GM18909 (cell line): Measurements from ENCODE around the gene EP400.
A peak's percentile ranks its signal among the peaks of the same experiment; 100 is the strongest.
"Not testable (repeated sequence)": the region's sequence is repeated elsewhere in the genome, so short reads cannot be mapped to it uniquely, and the experiment has no call there.

ENCODE experiments used
- ATAC-seq: cut with Tn5 transposase; IDR thresholded peaks from one replicate; pipeline ENCODE4 v1.9.1; 2021; ENCODE audit warnings: mild to moderate bottlenecking; ENCODE audit not compliant: unreplicated experiment, poor library complexity

The EP400 gene

GRCh38 chr12:131946757-131947156 is 3.0 kb upstream of the EP400 start:
- no peak for ATAC-seq

DNA sequence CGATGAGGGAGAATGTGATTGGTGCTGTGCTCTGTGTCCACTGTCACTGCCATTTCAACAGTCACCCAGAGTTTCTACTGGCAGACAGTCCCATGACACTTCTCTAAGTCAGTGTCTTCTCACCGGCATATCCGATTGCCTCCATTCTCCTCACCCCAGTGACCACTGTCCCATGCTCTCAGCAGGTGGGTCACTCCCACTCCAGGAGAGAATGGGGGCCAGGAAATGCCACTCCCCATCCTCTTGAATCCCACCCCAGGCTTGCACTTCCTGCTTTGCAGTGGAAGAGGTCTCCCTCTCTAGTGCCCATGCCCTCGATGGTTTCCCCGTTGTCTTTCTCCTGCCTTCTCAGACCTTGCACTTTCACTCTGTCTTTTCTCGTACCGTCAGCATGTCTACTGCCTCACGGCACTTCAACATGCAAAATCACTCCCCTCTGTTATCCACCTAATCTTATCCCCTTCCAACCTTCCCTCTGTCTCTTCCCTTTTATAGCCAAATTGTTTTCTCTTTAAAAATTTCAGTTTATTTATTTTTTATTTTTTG is 2.2 kb upstream of the EP400 start:
- ATAC-seq, result no peak

DNA sequence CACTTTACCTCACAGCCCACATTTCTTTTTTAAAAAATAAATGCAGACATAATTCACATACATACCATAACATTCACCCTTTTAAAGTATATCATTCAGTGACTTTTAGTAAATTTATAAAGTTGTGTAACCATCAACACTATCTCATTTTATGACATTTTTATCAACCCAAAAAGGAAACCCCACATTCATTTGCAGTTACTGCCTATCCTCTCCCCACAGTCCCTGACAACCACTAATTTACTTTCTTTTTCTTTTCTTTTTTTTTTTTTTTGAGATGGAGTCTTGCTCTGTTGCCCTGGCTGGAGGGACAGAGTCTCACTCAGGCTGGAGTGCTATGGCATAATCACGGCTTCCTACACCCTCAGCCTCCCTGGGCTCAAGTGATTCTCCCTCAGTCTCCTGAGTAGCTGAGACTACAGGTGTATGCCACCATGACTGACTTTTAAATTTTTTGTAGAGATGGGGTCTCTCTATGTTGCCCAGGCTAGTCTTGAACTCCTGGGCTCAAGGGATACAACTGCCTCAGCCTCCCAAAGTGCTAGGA is 1.5 kb upstream of the EP400 start:
- ATAC-seq, result no peak

- not testable (repeated sequence) for ATAC-seq
These were observed 870 bp upstream of the EP400 start for GRCh38 chr12:131948713-131949430.

DNA sequence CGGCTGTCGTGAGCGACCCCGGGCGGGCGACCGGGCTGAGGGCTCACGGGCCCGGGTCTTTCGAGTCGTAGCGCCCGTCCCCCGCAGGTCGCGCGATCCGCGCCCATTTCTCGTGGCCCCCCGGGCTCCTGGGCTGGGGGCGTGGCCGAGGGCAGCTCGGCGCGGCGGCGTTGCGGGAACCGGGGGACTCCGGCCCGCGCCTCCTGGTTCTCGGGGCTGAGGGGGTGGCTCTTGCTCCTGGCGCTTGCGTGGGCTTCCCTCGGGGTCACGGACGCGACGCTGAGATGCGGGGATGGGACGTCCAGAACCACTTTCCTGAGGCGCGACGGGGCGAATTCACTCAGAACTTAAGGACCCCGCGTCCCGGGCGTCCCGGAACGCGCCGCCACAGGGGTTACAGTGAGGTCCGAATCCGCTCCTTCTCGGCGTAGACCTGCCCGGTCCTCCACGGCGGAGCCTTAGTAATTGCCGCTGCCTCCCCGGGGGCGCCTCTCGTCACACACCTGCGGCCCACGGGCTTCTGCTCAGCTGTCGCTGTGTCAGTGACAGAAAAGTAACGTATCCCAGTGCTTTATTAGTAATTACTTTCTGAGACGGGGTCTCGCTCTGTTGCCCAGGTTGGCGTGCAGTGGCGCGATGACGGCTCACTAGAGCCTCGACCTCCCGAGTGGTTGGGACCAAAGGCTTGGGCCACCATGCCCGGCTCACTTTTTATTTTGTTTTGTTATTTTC is 606 bp downstream of the EP400 start:
- peak; percentile 33 for ATAC-seq

DNA sequence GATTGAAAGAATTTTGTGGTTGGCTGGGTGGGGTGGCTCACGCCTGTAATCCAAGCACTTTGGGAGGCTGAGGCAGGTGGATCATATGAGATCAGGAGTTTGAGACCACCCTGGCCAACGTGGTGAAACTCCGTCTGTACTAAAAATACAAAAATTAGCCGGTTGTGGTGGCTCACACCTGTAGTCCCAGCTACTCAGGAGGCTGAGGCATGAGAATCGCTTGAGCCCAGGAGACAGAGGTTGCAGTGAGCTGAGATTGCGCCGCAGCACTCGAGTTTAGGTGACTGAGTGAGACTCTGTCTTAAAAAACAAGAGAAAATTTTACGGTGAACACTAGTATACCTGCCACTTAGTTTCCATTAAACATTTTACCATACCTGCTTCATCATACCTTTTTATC is 4.1 kb downstream of the EP400 start:
- ATAC-seq, result not testable (repeated sequence)

- not testable (repeated sequence) for ATAC-seq
These were observed 4.7 kb downstream of the EP400 start for GRCh38 chr12:131954460-131954859.

DNA sequence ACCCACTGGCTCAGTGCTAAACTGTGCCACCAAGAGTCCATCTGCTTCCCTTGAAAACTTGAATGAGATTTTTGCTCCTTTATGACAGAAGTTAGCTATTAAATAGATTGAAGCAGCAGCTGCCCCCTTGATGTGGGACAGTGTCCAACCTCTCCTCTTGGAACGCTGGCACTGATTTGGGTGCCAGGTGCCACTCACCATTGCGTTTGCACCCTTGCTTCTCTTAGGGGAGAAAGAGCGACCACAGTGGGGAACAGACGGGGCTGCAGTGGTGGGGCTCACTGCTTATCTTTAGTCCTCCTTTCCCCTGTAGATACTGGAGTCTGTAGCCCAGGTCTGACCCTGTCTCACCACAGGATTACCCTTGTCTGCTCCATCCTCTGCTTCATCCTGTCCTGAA is 9.4 kb downstream of the EP400 start:
- ATAC-seq, result no peak

- no peak for ATAC-seq
These were observed 10.2 kb downstream of the EP400 start for GRCh38 chr12:131959641-131960589.

DNA sequence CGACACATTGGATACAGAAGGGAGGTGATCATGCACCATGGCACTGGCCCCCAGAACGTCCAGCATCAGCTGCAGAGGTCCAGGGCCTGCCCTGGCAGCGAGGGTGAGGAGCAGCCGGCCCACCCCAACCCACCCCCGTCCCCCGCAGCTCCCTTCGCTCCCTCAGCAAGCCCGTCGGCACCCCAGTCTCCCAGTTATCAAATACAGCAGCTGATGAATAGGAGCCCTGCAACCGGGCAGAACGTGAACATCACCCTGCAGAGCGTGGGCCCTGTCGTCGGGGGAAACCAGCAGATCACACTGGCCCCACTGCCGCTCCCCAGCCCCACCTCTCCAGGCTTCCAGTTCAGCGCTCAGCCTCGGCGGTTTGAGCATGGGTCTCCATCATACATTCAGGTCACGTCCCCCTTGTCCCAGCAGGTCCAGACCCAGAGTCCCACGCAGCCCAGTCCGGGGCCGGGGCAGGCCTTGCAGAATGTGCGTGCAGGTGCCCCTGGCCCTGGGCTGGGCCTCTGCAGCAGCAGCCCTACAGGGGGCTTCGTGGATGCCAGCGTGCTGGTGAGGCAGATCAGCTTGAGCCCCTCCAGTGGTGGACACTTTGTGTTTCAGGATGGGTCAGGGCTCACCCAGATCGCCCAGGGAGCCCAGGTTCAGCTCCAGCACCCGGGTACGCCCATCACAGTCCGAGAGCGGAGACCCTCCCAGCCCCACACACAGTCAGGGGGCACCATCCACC is 11.0 kb downstream of the EP400 start:
- not testable (repeated sequence) for ATAC-seq

DNA sequence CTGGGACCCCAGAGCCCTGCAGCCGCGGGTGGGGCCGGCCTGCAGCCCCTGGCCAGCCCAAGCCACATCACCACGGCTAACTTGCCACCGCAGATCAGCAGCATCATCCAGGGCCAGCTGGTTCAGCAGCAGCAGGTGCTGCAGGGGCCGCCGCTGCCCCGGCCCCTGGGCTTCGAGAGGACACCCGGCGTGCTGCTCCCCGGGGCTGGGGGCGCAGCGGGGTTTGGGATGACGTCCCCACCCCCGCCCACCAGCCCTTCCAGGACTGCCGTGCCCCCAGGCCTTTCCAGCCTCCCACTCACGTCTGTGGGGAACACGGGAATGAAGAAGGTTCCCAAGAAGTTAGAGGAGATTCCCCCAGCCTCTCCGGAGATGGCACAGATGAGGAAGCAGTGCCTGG is 11.6 kb downstream of the EP400 start:
- ATAC-seq, result not testable (repeated sequence)

GRCh38 chr12:131962069-131962468 is 12.3 kb downstream of the EP400 start:
- no peak for ATAC-seq

DNA sequence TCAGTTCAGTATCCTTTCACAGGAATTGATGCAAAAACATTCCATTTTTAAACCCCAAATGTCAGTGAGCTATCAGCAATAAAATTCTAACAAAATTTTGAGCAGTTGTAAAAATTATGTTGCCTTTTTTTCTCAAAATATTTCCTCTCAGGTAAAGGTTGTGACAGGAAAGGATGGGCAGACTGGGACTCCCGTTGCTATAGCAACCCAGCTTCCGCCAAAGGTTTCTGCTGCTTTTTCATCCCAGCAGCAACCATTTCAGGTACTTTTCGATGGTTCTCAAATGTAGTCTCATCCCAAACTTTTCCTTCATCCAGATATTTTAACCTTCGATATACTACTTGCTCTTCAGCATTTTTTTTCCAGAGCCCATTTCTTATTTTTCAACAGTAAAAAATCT is 13.6 kb downstream of the EP400 start:
- no peak for ATAC-seq

- no peak for ATAC-seq
These were observed 15.3 kb downstream of the EP400 start for GRCh38 chr12:131965073-131965472.

GRCh38 chr12:131971226-131971625 is 21.5 kb downstream of the EP400 start:
- no peak for ATAC-seq

DNA sequence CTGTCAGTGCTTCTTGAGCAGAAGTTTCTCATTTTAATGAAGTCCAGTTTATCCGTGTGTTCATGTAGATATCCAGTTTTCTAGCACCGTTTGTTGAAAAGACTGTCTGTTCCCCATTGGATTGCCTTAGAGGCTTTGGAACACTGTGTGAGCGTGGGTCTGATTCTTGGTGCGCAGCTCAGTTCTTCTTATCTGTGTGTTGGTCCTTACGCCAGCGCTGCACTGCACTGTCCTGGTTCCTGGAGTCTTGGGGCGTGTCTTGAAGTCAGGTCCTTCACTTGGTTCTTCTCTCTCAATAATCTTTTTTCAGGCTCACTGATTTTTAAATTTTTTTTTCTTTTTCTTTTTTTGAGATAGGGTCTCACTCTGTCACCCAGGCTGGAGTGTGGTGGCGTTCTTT is 25.5 kb downstream of the EP400 start:
- no peak for ATAC-seq

- ATAC-seq, result no peak
These were observed 29.9 kb downstream of the EP400 start for GRCh38 chr12:131979606-131980005.

DNA sequence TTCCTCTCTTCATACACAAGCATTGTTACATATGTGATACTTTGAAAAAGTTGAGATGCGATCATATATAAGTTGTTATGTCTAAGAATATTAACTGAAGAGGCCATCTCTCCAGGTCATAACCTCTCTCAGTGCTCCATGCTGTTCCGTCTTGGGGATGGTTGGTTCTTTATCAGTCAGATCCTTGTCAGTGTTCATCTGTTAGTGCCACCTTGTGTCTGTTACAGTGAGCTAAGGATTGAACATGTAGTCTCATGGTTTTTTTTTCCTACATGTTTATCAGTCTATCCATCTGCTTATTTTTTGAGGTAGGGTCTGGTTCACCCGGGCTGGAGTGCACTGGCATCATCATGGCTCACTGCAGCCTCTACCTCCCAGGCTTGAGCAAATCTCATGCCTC is 30.5 kb downstream of the EP400 start:
- no peak for ATAC-seq

DNA sequence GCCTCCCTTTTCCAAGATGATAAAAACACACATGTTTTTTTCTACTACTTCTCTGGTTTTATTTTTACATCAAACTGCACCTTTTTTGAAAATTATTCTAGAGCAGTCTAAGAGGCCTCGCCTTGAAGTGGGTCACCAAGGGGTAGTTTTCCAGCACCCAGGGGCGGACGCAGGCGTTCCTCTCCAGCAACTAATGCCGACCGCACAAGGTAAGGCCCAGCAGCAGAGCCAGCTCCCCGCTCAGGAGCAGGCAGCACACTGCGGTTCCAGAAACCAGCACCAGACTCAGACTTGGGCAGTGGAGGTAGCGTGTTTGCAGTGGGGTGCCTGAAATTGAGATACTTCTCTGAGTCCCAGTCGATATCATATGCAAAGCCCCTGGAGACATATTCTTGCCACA is 31.6 kb downstream of the EP400 start:
- no peak for ATAC-seq

GRCh38 chr12:131982041-131982440 is 32.3 kb downstream of the EP400 start:
- no peak for ATAC-seq
